ENCODE measurements around the gene UBE2R2. TPM values are rescaled to one million over a fixed set of nuclear protein-coding genes. Genes with fewer than 3 reads are reported as not detected.

The UBE2R2 gene
- total RNA-seq, 1 experiment from 2014 or later = 52.1 TPM

DNA sequence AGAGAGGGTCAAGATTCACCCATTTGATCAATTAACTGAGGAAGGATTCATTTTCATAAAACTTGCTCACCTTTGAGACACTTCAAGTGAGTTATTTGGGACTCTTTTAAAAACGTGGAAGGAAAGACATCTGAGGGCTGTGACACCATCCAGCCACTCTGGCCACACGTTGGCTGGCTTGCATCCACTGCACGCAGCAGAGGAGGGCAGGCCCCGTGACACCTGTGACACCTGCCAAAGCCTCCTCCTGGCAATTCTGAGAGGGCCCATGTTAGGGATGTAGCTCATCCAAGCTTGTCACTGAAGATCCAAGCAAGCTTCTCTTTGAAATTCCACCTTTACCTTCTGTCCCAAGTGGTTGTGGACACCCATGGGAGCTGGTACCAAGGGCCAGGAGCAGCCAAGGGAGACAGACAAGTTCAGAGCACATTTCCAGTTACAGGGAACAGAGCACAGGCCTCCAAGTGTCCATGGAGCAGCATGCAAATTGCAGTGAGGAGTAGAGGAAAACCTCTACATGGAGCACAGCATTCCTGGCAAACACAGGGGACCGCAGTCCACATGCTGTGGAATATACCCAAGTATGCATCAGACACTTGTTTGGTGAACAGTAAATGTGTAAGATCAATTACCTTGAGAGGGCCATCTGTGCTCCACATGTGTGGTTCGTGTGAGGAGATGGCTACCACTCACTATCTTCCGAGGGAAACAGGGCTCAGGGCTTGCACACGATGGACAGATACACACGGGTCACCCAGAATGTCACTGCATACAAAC, 16.8 kb upstream of the UBE2R2 start:
- Histone ChIP-seq H2AK5ac (ENCODE audit: insufficient read length, low read length) (no peak overlapping the region), H3K79me2 (ENCODE audit: insufficient read depth, low read length) (no peaks in the 10 kb centered on the region), H4K20me1 (ENCODE audit: control insufficient read depth, insufficient read depth, insufficient read length) (no peaks in the 10 kb centered on the region), H2AFZ (ENCODE audit: low read length) (no peak overlapping the region), H3K27me3 (ENCODE audit: insufficient read depth, low read length) (no peaks in the 10 kb centered on the region), H3T11ph (ENCODE audit: low read length) (no peak overlapping the region), H2BK15ac (ENCODE audit: low read depth, low read length) (no peak overlapping the region), H2BK120ac (ENCODE audit: low read depth, low read length, poor library complexity, severe bottlenecking) (no peak overlapping the region), H3K79me1 (ENCODE audit: insufficient read depth, low read depth, low read length, poor library complexity, severe bottlenecking) (no peaks in the 10 kb centered on the region), H4K5ac (ENCODE audit: insufficient read length, low read depth, low read length) (no peak overlapping the region), H3K9ac (ENCODE audit: extremely low read depth, insufficient read length, low read length) (no peak overlapping the region), H2BK12ac (ENCODE audit: insufficient read length, low read depth, low read length) (no peak overlapping the region), H3K23ac (ENCODE audit: insufficient read length, low read depth, low read length) (no peak overlapping the region), H4K8ac (replicated peaks; ENCODE audit: insufficient read length, low read depth, low read length) (no peak overlapping the region), H2BK20ac (ENCODE audit: low read depth, low read length, poor library complexity, severe bottlenecking) (no peak overlapping the region), H3K9me3 (ENCODE audit: control insufficient read depth, low read depth, low read length) (no peaks in the 10 kb centered on the region), H3K14ac (ENCODE audit: insufficient read depth, low read length) (no peak overlapping the region), H3K4ac (ENCODE audit: low read depth, low read length) (no peak overlapping the region), H3K27ac (ENCODE audit: insufficient read length, low read depth, low read length) (no peak overlapping the region), H2BK5ac (ENCODE audit: insufficient read length, low read length) (no peak overlapping the region), H3K23me2 (ENCODE audit: insufficient read length, low read depth, low read length, poor library complexity, severe bottlenecking) (no peaks in the 10 kb centered on the region), H3K4me1 (ENCODE audit: insufficient read depth, low read length) (no peaks in the 10 kb centered on the region; the same call in 1 of the 2 replicates), H4K91ac (ENCODE audit: insufficient read length, low read depth, low read length) (no peak overlapping the region), H3K18ac (ENCODE audit: insufficient read length, low read depth, low read length) (no peak overlapping the region), H3K4me2 (ENCODE audit: insufficient read depth, insufficient read length, low read length) (no peak overlapping the region), H3K56ac (ENCODE audit: insufficient read length, low read depth, low read length) (no peak overlapping the region)
- peaks cover 10% of the 10 kb centered on the region for H3K27me3 Mint-ChIP-seq (ENCODE audit: low read depth)
- no peak overlapping the region; a peak in 1 of 7 replicates for H3K27ac Mint-ChIP-seq
- no peak for DNase-seq
- TF ChIP-seq, protein P1, sequence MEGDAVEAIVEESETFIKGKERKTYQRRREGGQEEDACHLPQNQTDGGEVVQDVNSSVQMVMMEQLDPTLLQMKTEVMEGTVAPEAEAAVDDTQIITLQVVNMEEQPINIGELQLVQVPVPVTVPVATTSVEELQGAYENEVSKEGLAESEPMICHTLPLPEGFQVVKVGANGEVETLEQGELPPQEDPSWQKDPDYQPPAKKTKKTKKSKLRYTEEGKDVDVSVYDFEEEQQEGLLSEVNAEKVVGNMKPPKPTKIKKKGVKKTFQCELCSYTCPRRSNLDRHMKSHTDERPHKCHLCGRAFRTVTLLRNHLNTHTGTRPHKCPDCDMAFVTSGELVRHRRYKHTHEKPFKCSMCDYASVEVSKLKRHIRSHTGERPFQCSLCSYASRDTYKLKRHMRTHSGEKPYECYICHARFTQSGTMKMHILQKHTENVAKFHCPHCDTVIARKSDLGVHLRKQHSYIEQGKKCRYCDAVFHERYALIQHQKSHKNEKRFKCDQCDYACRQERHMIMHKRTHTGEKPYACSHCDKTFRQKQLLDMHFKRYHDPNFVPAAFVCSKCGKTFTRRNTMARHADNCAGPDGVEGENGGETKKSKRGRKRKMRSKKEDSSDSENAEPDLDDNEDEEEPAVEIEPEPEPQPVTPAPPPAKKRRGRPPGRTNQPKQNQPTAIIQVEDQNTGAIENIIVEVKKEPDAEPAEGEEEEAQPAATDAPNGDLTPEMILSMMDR (conservative IDR thresholded peaks at IDR 0.05) = no peak
- peaks cover 0 to 8% (median 3%) of the 10 kb centered on the region in 3 experiments; a peak in 1 of 7 replicates for H3K36me3 Mint-ChIP-seq (ENCODE audit: insufficient read depth in 1 of 3, low read depth in 3 of 3)
- no CpG with 5 or more reads among the region's 9 CpGs for WGBS (ENCODE audit: extremely low coverage, insufficient read length, low lambda C conversion rate)
- H3K4me1 Mint-ChIP-seq = peaks cover 20% of the 10 kb centered on the region in 2 experiments
- no peak overlapping the region for H3K4me3 Mint-ChIP-seq
- peaks cover 0 to 6% of the 10 kb centered on the region in 2 experiments; a peak in 2 of 5 replicates for H3K9me3 Mint-ChIP-seq
